ENCODE measurements around the gene DOCK3.

Gene DOCK3

DNA sequence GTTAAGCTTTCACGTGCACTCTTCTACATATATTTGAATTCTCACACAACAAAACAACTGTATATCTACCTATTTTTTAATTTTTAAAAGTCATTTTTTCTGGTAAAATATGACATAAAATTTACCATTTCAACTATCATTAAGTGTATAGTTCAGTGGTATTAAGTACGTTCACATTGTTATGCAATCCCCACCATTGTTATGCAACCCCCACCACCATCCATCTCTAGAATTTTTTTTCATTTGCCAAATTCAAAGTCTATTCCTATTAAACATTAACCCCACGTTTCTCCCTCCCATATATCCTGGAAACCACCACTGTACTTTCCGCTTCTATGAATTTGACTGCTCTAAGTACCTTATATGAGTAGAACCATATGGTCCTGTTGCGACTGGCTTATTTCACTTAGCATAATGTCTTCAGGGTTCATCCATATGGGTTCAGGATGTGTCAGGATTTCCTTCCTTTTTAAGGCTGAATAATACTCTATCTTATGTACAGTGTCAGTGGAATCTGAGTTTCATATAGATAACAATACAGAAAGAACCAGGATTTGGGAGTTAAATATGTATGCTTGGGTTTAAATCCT is 279.2 kb downstream of the DOCK3 start:
- TF ChIP-seq CTCF (IDR thresholded peaks at IDR 0.05): no peak

DNA sequence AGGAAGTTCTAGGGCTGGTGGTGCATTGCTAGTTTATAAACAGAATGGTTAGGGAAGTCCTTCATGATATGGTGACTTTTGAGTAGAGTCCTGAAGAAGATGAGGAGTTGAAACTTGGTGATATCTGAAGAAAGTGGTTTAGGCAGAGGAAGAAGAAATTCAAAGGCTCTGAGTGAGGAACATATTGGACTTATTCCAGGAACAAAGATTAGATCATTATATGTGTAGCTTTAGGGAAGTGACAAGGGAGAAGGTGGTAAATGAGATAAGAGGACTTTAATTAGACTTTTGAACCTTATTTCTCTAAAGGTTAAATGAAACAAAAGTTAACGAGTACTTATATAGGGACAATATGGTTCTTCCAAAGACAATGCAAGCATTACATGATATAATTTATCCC is 286.7 kb downstream of the DOCK3 start:
- TF ChIP-seq CTCF (IDR thresholded peaks at IDR 0.05): no peak

GRCh38 chr3:50971487-50971924 is 296.8 kb downstream of the DOCK3 start:
- TF ChIP-seq CTCF (IDR thresholded peaks at IDR 0.05): peak; percentile 90

DNA sequence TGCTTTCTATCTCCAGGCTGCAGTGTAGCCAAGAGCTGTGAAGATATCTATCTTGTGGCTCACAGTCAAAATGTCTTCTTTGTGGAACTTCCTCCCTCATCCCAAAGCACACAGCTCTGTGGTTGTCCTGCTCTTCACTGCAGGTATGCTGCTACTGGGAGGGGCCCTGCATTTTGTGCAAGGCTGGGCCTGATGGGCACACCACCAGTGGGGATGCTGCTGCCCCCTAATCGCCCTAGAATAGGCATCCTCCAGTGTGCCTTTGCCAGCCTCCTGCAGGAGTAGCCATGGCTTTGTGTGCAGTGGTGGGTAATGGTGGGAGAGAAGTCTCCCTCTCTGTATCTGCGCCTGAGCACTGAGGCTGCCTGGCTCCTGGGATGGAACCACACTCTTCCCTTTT is 297.3 kb downstream of the DOCK3 start:
- no peak for TF ChIP-seq CTCF (IDR thresholded peaks at IDR 0.05)

DNA sequence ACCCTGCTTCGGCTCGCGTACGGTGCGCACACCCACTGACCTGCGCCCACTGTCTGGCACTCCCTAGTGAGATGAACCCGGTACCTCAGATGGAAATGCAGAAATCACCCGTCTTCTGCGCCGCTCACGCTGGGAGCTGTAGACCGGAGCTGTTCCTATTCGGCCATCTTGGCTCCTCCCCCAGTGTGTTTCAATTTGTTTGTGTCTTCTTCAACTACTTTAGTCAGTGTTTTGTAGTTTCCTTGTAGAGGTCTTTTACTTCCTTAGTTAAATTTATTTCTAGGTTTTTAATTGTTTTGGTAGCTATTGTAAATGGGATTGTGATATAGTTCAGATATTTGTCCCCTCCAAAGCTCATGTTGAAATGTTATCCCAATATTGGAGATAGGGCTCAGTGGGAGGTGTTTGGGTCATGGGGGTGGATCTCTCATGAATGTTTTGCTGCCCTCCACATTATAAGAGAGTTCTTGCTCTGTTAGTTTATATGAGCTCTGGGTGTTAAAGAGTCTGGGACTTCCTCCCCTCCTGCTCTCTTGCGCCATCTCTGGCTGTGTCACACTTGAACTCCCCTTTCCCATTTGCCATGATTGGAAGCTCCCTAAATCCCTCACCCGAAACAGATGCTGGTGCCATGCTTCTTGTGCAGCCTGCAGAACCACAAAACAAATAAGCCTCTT is 304.4 kb downstream of the DOCK3 start:
- TF ChIP-seq CTCF (IDR thresholded peaks at IDR 0.05): no peak

- TF ChIP-seq CTCF (IDR thresholded peaks at IDR 0.05): no peak
Measured at GRCh38 chr3:50982540-50983325, 308.0 kb downstream of the DOCK3 start.

- TF ChIP-seq CTCF (IDR thresholded peaks at IDR 0.05): no peak
Measured at GRCh38 chr3:50983887-50984286, 309.2 kb downstream of the DOCK3 start.
